ENCODE results near the gene GAB1. TPM values are rescaled to one million over a fixed set of nuclear protein-coding genes. Genes with fewer than 3 reads are reported as not detected.

Gene GAB1
- total and polyA plus RNA-seq, 7 donors: 10.0 to 71.6 (median 44.1) TPM

DNA sequence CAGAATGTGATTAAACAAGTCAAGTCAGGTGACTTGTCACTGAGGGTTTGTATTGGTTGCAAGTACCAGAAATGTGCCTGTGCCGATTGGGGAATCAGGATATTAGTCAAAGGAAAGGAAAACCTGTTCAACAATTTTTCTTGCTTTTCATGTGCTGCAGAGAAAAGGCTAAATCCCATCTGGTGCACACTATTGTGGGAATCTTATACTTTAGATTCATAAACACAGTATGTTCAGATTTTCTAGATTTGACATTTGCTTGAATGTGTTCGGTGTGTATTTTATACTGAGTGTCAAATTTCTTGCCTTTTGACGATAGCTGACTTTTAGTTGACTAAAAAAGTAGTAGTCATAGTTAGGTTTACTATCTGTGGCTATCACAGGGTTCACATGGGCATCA is 37.6 kb downstream of the GAB1 start:
- H3K4me3 ChIP-seq: no peak overlapping the region
- WGBS, 2 donors: 91 to 94% methylated on average over 3 of the region's 3 CpGs
- H3K27ac ChIP-seq: peak overlapping the region; percentile 38 to 89 (median 80)
- no peaks in the 10 kb centered on the region for H3K9me3 ChIP-seq
- no peaks in the 10 kb centered on the region for H3K36me3 ChIP-seq
- peaks cover 0 to 82% (median 80%) of the 10 kb centered on the region in 4 donors for H3K4me1 ChIP-seq
- TF ChIP-seq POLR2A (IDR thresholded peaks at IDR 0.05) (no peak), EP300 (IDR thresholded peaks at IDR 0.05) (no peak), POLR2AphosphoS5 (IDR thresholded peaks at IDR 0.05) (no peak)
- TF ChIP-seq, protein P1, sequence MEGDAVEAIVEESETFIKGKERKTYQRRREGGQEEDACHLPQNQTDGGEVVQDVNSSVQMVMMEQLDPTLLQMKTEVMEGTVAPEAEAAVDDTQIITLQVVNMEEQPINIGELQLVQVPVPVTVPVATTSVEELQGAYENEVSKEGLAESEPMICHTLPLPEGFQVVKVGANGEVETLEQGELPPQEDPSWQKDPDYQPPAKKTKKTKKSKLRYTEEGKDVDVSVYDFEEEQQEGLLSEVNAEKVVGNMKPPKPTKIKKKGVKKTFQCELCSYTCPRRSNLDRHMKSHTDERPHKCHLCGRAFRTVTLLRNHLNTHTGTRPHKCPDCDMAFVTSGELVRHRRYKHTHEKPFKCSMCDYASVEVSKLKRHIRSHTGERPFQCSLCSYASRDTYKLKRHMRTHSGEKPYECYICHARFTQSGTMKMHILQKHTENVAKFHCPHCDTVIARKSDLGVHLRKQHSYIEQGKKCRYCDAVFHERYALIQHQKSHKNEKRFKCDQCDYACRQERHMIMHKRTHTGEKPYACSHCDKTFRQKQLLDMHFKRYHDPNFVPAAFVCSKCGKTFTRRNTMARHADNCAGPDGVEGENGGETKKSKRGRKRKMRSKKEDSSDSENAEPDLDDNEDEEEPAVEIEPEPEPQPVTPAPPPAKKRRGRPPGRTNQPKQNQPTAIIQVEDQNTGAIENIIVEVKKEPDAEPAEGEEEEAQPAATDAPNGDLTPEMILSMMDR (IDR thresholded peaks at IDR 0.05): no peak
- DNase-seq: no peak
- no peaks in the 10 kb centered on the region for H3K27me3 ChIP-seq
- intact Hi-C loops (cut with DNase I): no loop called here

DNA sequence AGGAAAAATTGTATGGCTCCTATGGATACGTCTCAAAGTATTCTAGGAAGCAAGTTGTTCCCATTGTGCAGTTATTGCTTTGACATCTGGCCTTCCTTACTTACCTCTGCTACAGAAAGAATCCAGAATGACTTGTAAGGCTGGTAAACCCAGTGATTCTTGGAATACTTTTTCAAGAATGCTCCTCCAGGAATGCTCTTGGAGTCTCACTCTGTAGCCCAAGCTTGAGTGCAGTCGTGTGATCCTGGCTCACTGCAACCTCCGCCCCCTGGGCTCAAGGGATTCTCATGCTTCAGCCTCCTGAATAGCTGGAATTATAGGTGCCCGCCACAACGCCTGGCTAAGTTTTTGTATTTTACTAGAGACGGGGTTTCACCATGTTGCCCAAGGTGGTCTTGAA is 38.1 kb downstream of the GAB1 start:
- H3K27ac ChIP-seq: peak overlapping the region; percentile 38 to 89 (median 80)

DNA sequence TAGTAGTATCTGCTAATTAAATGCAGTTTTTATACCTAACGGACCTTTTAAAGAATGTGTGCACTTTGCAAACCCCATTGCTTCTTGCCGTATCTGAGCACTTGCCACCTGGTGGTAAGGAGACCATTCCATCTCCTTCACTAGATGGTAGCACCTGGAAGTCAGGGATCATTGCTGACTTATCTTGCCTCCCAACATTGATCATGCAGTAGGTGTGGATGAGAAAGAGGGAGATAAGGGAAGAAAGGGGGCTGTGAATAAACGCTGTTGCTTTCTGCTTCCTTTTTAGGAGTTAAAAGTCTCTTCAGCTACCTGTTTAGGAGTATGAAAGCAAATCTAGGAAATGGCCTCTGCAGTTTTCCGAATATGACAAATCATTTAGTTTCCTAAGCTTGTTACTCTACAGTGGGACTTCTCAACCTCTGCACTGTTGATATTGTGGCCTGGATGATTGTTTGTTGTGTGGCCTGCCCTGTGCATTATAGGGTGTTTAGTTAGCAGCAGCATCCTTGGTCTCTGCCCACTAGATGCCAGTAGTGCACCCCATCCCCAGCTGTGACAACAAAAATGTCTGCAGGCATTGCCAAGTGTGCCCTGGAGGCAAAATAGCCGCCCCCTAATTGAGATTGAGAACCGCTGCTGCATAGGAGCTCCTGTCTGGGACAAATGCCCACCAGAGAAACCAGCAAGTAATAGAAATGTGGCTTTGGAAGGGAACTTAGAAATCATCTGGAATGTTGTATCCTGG is 38.8 kb downstream of the GAB1 start:
- no peak for DNase-seq
- H3K4me3 ChIP-seq: no peak overlapping the region
- peak overlapping the region; percentile 76 to 89 (median 80) for H3K27ac ChIP-seq
- TF ChIP-seq, protein P1 (IDR thresholded peaks at IDR 0.05): peak in 1 of 4 experiments; percentile 24
- no peak for TF ChIP-seq POLR2A (IDR thresholded peaks at IDR 0.05)
- intact Hi-C loops (cut with DNase I): no loop called here
- no peaks in the 10 kb centered on the region for H3K9me3 ChIP-seq
- WGBS, 2 donors: 47 to 61% methylated on average over 6 of the region's 6 CpGs
- H3K27me3 ChIP-seq: no peaks in the 10 kb centered on the region
- H3K36me3 ChIP-seq: no peaks in the 10 kb centered on the region
- peaks cover 0 to 87% (median 87%) of the 10 kb centered on the region in 4 donors for H3K4me1 ChIP-seq

More for the DNA sequence above, 38.1 kb downstream of the GAB1 start:
- intact Hi-C loops (cut with DNase I): no loop called here
- 86 to 94% methylated on average over 6 of the region's 6 CpGs for WGBS, 2 donors
- Histone ChIP-seq H3K36me3 (no peaks in the 10 kb centered on the region), H3K27me3 (no peaks in the 10 kb centered on the region), H3K4me3 (no peak overlapping the region), H3K9me3 (no peaks in the 10 kb centered on the region), H3K4me1 (peaks cover 0 to 82% (median 80%) of the 10 kb centered on the region in 4 donors)
- DNase-seq: no peak
- no peak for TF ChIP-seq POLR2AphosphoS5 (IDR thresholded peaks at IDR 0.05)
- TF ChIP-seq, protein P1 (IDR thresholded peaks at IDR 0.05): no peak
- TF ChIP-seq POLR2A (IDR thresholded peaks at IDR 0.05): no peak
- TF ChIP-seq EP300 (IDR thresholded peaks at IDR 0.05): no peak

DNA sequence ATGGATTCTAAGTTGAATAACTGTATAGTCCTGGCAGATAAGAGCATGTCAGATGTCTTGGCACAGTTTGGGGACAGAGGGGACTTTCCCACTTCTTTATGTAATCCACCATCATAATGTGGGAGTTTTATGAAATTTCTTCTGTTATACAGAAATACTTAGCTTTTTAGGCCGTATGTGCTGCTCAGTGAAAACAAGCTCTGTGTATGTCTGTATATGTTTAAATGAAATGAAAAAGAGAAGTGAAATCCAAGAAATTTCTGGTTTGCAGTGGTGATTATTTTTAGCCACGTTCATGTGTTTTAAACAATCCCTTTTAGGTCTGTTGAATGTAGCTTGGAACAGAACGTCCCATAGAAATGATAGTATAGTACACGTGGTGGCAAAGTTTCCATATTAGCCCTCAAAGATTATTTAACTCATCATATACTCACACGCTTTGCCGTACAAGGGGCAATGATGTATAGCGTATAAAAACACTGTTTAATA is 41.0 kb downstream of the GAB1 start:
- no peak for DNase-seq
- no peaks in the 10 kb centered on the region for H3K27me3 ChIP-seq
- peak; percentile 14 to 93 (median 64) for TF ChIP-seq EP300 (IDR thresholded peaks at IDR 0.05)
- peak in 3 of 4 donors; percentile 22 to 67 (median 40) for TF ChIP-seq POLR2AphosphoS5 (IDR thresholded peaks at IDR 0.05)
- TF ChIP-seq, protein P1 (IDR thresholded peaks at IDR 0.05): no peak
- H3K36me3 ChIP-seq: no peaks in the 10 kb centered on the region
- peaks cover 0 to 100% (median 98%) of the 10 kb centered on the region in 4 donors for H3K4me1 ChIP-seq
- peak overlapping the region; percentile 76 to 89 (median 80) for H3K27ac ChIP-seq
- H3K4me3 ChIP-seq: no peak overlapping the region
- WGBS, 2 donors: 51 to 84% methylated on average over 7 of the region's 7 CpGs
- intact Hi-C loops (cut with DNase I): no loop called here
- H3K9me3 ChIP-seq: no peaks in the 10 kb centered on the region
